ENCODE data around the gene BAZ2B. TPM values are rescaled to one million over a fixed set of nuclear protein-coding genes. Genes with fewer than 3 reads are reported as not detected.

BAZ2B gene
- total and polyA plus RNA-seq, 9 of the 15 experiments (the other 6 are each of a cell fraction or from before 2014, with no cell fraction given): 7.5 to 38.6 (median 19.8) TPM

DNA sequence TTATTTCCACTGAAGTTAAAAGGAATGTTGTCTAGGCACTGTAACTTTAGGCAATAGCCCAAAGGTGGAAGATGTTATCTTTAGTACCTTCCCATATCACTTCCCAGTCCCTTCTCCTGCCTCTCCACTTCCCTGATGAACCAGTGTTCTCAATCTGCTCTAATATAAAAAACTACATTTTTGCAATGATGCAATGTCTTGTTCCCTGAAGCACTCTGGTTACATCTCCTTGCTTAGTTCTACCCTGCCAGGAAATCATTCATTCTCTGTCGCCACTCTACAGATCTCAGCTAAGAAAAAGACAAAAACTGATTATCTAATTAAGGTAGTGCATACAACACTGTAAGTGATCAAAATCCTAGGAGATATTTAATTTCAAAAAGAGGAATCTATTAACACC, 71.3 kb downstream of the BAZ2B start:
- no peak for TF ChIP-seq ZBTB11 (CRISPR knock-in tag; IDR thresholded peaks at IDR 0.05)
- TF ChIP-seq ZNF384 (IDR thresholded peaks at IDR 0.05; ENCODE audit: low read depth, low read length): no peak
- TF ChIP-seq RAD21 (CRISPR knock-in tag; conservative IDR thresholded peaks at IDR 0.05 in 1 of 2, IDR thresholded peaks at IDR 0.05 in 1 of 2): no peak
- TF ChIP-seq HNRNPUL1 (IDR thresholded peaks at IDR 0.05; ENCODE audit: low read length): no peak
- TF ChIP-seq NFIX (CRISPR knock-in tag; IDR thresholded peaks at IDR 0.05; ENCODE audit: low read depth): no peak
- no peak for TF ChIP-seq EHMT2 (IDR thresholded peaks at IDR 0.05)
- TF ChIP-seq ZNF175 (CRISPR knock-in tag; IDR thresholded peaks at IDR 0.05; ENCODE audit: low read depth): no peak
- no peak for TF ChIP-seq ZNF445 (CRISPR knock-in tag; IDR thresholded peaks at IDR 0.05; ENCODE audit: low read depth)
- no peak overlapping the region for H3K4me3 ChIP-seq
- intact Hi-C loops (cut with micrococcal nuclease): no loop called here
- 100% methylated on average over 1 of the region's 1 CpG for WGBS (ENCODE audit: insufficient coverage, low coverage, missing lambda C conversion rate)
- no peaks in the 10 kb centered on the region for H4K20me1 ChIP-seq (replicated peaks; ENCODE audit: control insufficient read depth, insufficient read depth, low read length)
- in situ Hi-C loops (cut with MboI): no loop called here
- no TSS peak for BruUV-seq (replicated peaks)
- peaks cover 2% of the 10 kb centered on the region; the same call in 1 of the 2 replicates for H3K9me3 ChIP-seq (replicated peaks; ENCODE audit: control insufficient read depth, insufficient read depth, low read depth, low read length)
- no peak for ATAC-seq
- no peak overlapping the region for H3K9ac ChIP-seq (ENCODE audit: insufficient read depth in 1 of 2, low read depth in 2 of 2, low read length in 2 of 2)
- no peaks in the 10 kb centered on the region for H3K79me2 ChIP-seq (ENCODE audit: control insufficient read depth, insufficient read depth, low read length)
- DNase-seq (ENCODE audit: extremely low read depth in 1 of 4, low spot score in 3 of 4): no peak
- H3K27ac ChIP-seq (ENCODE audit: extremely low read depth, low read depth, low read length): no peak overlapping the region
- CTCF ChIA-PET (ENCODE audit: low intra/inter-chr PET ratio): no interaction called here
- H3K36me3 ChIP-seq (ENCODE audit: control insufficient read depth, insufficient read depth, low read length): no peaks in the 10 kb centered on the region
- no peak for FAIRE-seq
- H3K27me3 ChIP-seq (ENCODE audit: control insufficient read depth in 2 of 2, insufficient read depth in 2 of 2, low read length in 2 of 2): no peaks in the 10 kb centered on the region
- H3K4me1 ChIP-seq (replicated peaks in 1 of 2; ENCODE audit: control insufficient read depth in 2 of 2, insufficient read depth in 2 of 2, low read length in 2 of 2): no peaks in the 10 kb centered on the region
- no peaks in the 10 kb centered on the region for H3K9me1 ChIP-seq (ENCODE audit: control insufficient read depth, insufficient read depth, low read length)
- H2AFZ ChIP-seq (ENCODE audit: low read depth, low read length): no peak overlapping the region
- POLR2A ChIA-PET: no interaction called here
- no peak overlapping the region for H3K4me2 ChIP-seq (ENCODE audit: insufficient read depth, low read length)

Measured in K562 (cell line).